Endothelial cell of umbilical vein (primary cell): ENCODE data around the gene POLR3B. TPM values are rescaled to one million over a fixed set of nuclear protein-coding genes. Genes with fewer than 3 reads are reported as not detected.

Source experiments
- BruUV-seq: library from RNA; stranded (reverse); fragments of 400-500 nt; replicated peaks from 2 replicates; lab custom pipeline; 2021; lab: Mats Ljungman, UMichigan
- CTCF ChIA-PET: fragments of 300-600, 350-600 bp; sonication (Branson Sonifier 250); formaldehyde crosslinking; loops from one replicate; lab custom pipeline; 2021; ENCODE audit warnings: antibody characterized with exemption, inconsistent platforms; lab: Charles Lee
- POLR2A ChIA-PET: fragments of 300-600, 350-600 bp; sonication (Branson Sonifier 250); formaldehyde crosslinking; loops from one replicate; lab custom pipeline; 2021; ENCODE audit warnings: antibody characterized with exemption, inconsistent platforms; lab: Charles Lee
- DNase-seq: peaks from one replicate; pipeline ENCODE4 v3.0.0-alpha.2; 2011; ENCODE audit warnings: low read depth, low spot score
- FAIRE-seq: peaks from 2 replicates; lab custom pipeline; 2011; peaks lifted over from hg19 to GRCh38; lab: Jason Lieb, UNC
- H2AFZ ChIP-seq: 2 replicates; pipeline ENCODE4 v1.6.0; 2012; ENCODE audit warnings: low read depth, low read length, control low read depth, inconsistent platforms
- H3K27ac ChIP-seq: 2 replicates; pipeline ENCODE4 v1.5.1; 2011; ENCODE audit warnings: low read depth, mild to moderate bottlenecking, control low read depth, low read length, moderate library complexity; ENCODE audit not compliant: insufficient read depth
- H3K27me3 ChIP-seq, 2 experiments: 2 replicates each; pipeline versions ENCODE4 v1.6.0 to v1.6.1; 2011; ENCODE audit warnings: low read length in 2 of 2, mixed read lengths in 1 of 2; ENCODE audit not compliant: control insufficient read depth in 2 of 2, insufficient read depth in 2 of 2
- H3K36me3 ChIP-seq, 2 experiments: 2 replicates in 1 of 2; 3 replicates in 1 of 2; pipeline ENCODE4 v1.5.1; 2011; ENCODE audit warnings: low read length in 2 of 2, mild to moderate bottlenecking in 1 of 2, moderate library complexity in 1 of 2; ENCODE audit not compliant: control insufficient read depth in 2 of 2, insufficient read depth in 2 of 2; ENCODE audit errors: extremely low read depth in 1 of 2
- H3K4me1 ChIP-seq: 3 replicates; pipeline ENCODE4 v1.5.1; 2011; ENCODE audit warnings: mild to moderate bottlenecking, low read length; ENCODE audit not compliant: control insufficient read depth, insufficient read depth; ENCODE audit errors: extremely low read depth
- H3K4me2 ChIP-seq: 2 replicates; pipeline ENCODE4 v1.6.1; 2011; ENCODE audit warnings: low read length, control low read depth, mixed read lengths; ENCODE audit not compliant: insufficient read depth
- H3K4me3 ChIP-seq, 3 experiments: fragments of 200-600 bp in 1 of 3; sonication (generic), shearing (Covaris generic) in 1 of 3; replicated peaks in 1 of 3; 2 replicates each; pipeline ENCODE4 v1.5.1; 2011 to 2016; ENCODE audit warnings: control low read depth in 3 of 3, low read length in 3 of 3, mild to moderate bottlenecking in 2 of 3, inconsistent platforms in 1 of 3, low read depth in 1 of 3, moderate library complexity in 1 of 3; ENCODE audit not compliant: insufficient read depth in 1 of 3
- H3K79me2 ChIP-seq: 2 replicates; pipeline ENCODE4 v1.6.0; 2012; ENCODE audit warnings: low read length, inconsistent platforms; ENCODE audit not compliant: control insufficient read depth, insufficient read depth
- H3K9ac ChIP-seq: replicated peaks from 2 replicates; pipeline ENCODE3; 2011; ENCODE audit warnings: low read length, control low read depth; ENCODE audit not compliant: insufficient read depth; ENCODE audit errors: extremely low read depth
- H3K9me1 ChIP-seq: replicated peaks from 3 replicates; pipeline ENCODE4 v1.6.0; 2011; ENCODE audit warnings: mild to moderate bottlenecking, low read length; ENCODE audit not compliant: control insufficient read depth, insufficient read depth; ENCODE audit errors: extremely low read depth
- H3K9me3 ChIP-seq: replicated peaks from 2 replicates; pipeline ENCODE4 v1.5.1; 2012; ENCODE audit warnings: low read length, inconsistent platforms; ENCODE audit not compliant: control insufficient read depth, insufficient read depth
- H4K20me1 ChIP-seq: replicated peaks from 2 replicates; pipeline ENCODE3; 2011; ENCODE audit warnings: mild to moderate bottlenecking, low read length; ENCODE audit not compliant: control insufficient read depth, insufficient read depth; ENCODE audit errors: extremely low read depth
- CTCF ChIP-seq, 2 donors: IDR thresholded peaks; 1 replicate in 1 of 2; 2 replicates in 1 of 2; pipeline ENCODE4 v1.5.1; 2011; ENCODE audit warnings: low read length in 2 of 2, mild to moderate bottlenecking in 2 of 2, moderate library complexity in 2 of 2, control low read depth in 1 of 2, inconsistent platforms in 1 of 2, low read depth in 1 of 2; ENCODE audit not compliant: insufficient read depth in 1 of 2; ENCODE audit errors: extremely low read depth in 1 of 2
- EZH2 ChIP-seq: IDR thresholded peaks from 2 replicates; pipeline ENCODE4 v1.6.1; 2012; ENCODE audit warnings: borderline replicate concordance, low read depth, mild to moderate bottlenecking, moderate library complexity, low read length, inconsistent platforms; ENCODE audit not compliant: severe bottlenecking
- FOS ChIP-seq: IDR thresholded peaks from 2 replicates; pipeline ENCODE4 v1.6.1; 2011; ENCODE audit warnings: mild to moderate bottlenecking, low read length, moderate library complexity, borderline replicate concordance; ENCODE audit not compliant: insufficient read depth
- GATA2 ChIP-seq: IDR thresholded peaks from 2 replicates; pipeline ENCODE4 v1.7.0; 2011; ENCODE audit warnings: low read depth, mild to moderate bottlenecking, moderate library complexity, mixed read lengths, low read length; ENCODE audit not compliant: insufficient read length, insufficient read depth
- JUN ChIP-seq: IDR thresholded peaks from 2 replicates; pipeline ENCODE4 v1.6.1; 2011; ENCODE audit warnings: borderline replicate concordance, low read depth; ENCODE audit not compliant: insufficient read length, insufficient read depth
- MYC ChIP-seq: IDR thresholded peaks from one replicate; pipeline ENCODE4 v1.6.1; 2011; ENCODE audit warnings: mild to moderate bottlenecking, low read depth, low read length
- POLR2A ChIP-seq: IDR thresholded peaks from 2 replicates; pipeline ENCODE4 v1.6.1; 2012; ENCODE audit warnings: low read depth, mild to moderate bottlenecking, control low read depth, low read length
- POLR2AphosphoS5 ChIP-seq: IDR thresholded peaks from 2 replicates; pipeline ENCODE4 v1.6.1; 2012; ENCODE audit warnings: low read depth, mild to moderate bottlenecking, control low read depth, low read length, moderate library complexity; ENCODE audit not compliant: insufficient read depth
- dilution Hi-C: fragments of 300-500 bp; cut with MboI; formaldehyde crosslinking; loops from one replicate; pipeline ENCODE4 v1.15.0; 2019; ENCODE audit warnings: low sequenced_read_pairs; ENCODE audit not compliant: extremely low pct_ligation_motif_present
- intact Hi-C: fragments of 100-400 bp; cut with micrococcal nuclease; formaldehyde crosslinking; loops from one replicate; pipeline ENCODE4 v1.10.0; 2022
- polyA plus RNA-seq, 4 experiments: library from polyadenylated mRNA; depleted of rRNA in 3 of 4; stranded (reverse) in 3 of 4; unstranded in 1 of 4; fragments of >200 nt; gene quantifications; 2 replicates each; pipeline versions ENCODE4 v1.2.1 to v1.2.3, GENCODE V29; 2011 to 2012; ENCODE audit warnings: missing spikeins in 1 of 4
- total RNA-seq: library from RNA; stranded (reverse); gene quantifications from 2 replicates; pipeline ENCODE4 v1.2.3, GENCODE V29; 2021
- TF ChIP-seq, protein P1 (sequence below): IDR thresholded peaks from 2 replicates; pipeline ENCODE4 v1.6.1; 2011; ENCODE audit not compliant: insufficient read depth, insufficient read length

POLR3B gene
- total and polyA plus RNA-seq, 2 donors (not counting 3 experiments of a cell fraction or from before 2014, with no cell fraction given) = 6.0 to 12.3 TPM

DNA sequence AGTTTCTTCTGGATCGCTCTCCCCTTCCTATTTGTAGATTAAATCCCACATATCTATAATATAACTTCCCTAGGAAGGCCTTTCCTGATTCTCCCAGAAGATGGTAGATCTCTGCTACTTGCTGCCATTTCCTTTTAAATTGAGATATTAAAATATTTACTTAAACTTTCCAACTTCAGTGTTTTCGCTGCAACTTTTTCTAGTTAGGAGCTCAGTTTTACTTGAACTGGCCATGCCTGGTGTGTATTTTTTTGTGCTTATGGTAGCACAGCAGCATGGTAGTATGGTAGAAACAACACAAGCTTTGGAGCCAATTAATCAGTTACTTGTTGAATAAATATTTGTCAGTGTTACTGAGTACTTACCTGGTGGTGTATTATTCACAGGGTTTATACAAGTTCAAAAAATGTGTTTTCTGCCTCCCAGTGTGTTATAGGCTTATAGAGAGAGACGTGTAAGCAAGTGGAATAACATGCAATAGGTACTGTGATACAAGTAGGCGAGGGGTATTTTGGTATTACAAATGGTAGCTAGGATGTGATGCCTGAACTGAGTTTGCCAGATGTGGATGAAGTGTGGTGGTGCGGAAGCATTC, 2.9 kb downstream of the POLR3B start:
- no peaks in the 10 kb centered on the region for H3K36me3 ChIP-seq
- ChIA-PET CTCF (interaction anchor here (1.2 kb wide), 1 partner anchor 559 kb away, joined by 4 read pairs; no protein-coding TSS in a partner anchor), POLR2A (no interaction called here)
- BruUV-seq = no TSS peak
- no peaks in the 10 kb centered on the region for H3K9me3 ChIP-seq
- H2AFZ ChIP-seq = no peak overlapping the region
- no peak overlapping the region for H3K27ac ChIP-seq
- H3K4me1 ChIP-seq = peaks cover 12% of the 10 kb centered on the region
- no peak overlapping the region for H3K4me3 ChIP-seq
- no peaks in the 10 kb centered on the region for H3K27me3 ChIP-seq
- intact Hi-C loops (no loop called here), dilution Hi-C loops (no loop called here)
- no peak overlapping the region for H3K4me2 ChIP-seq
- FAIRE-seq (no peak), DNase-seq (no peak)
- H3K9me1 ChIP-seq = no peaks in the 10 kb centered on the region
- no peak for TF ChIP-seq POLR2A
- TF ChIP-seq CTCF (IDR thresholded peaks at IDR 0.05; ENCODE audit: extremely low read depth in 1 of 2, insufficient read depth in 1 of 2, low read depth in 1 of 2, low read length in 2 of 2) = no peak
- no peak for TF ChIP-seq JUN
- TF ChIP-seq, protein P1, sequence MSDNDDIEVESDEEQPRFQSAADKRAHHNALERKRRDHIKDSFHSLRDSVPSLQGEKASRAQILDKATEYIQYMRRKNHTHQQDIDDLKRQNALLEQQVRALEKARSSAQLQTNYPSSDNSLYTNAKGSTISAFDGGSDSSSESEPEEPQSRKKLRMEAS = no peak
- TF ChIP-seq MYC = no peak
- no peak for TF ChIP-seq GATA2
- no peak for TF ChIP-seq POLR2AphosphoS5
- no peak for TF ChIP-seq FOS
- no peak for TF ChIP-seq EZH2
- H3K79me2 ChIP-seq = peaks cover 25% of the 10 kb centered on the region
- H3K9ac ChIP-seq = no peak overlapping the region
- no peaks in the 10 kb centered on the region for H4K20me1 ChIP-seq
